Activated B cell treated with CpG ODN at 0.5 μM for 24 hours (primary cell): ENCODE measurements around the gene DGCR2. TPM values are rescaled to one million over a fixed set of nuclear protein-coding genes. Genes with fewer than 3 reads are reported as not detected.

ENCODE experiments used
- ATAC-seq: fragments of 200-7000 bp; cut with Tn5 transposase; one replicate; pipeline ENCODE4 v1.10.0; 2021; ENCODE audit warnings: low read depth, mild to moderate bottlenecking, moderate library complexity
- CTCF ChIA-PET: fragments of 350-600 bp; sonication (Branson Sonifier 250); formaldehyde crosslinking; loops from one replicate; lab custom pipeline; 2021; ENCODE audit warnings: antibody characterized with exemption; lab: Charles Lee
- POLR2A ChIA-PET: fragments of 350-600 bp; sonication (Branson Sonifier 250); formaldehyde crosslinking; loops from one replicate; lab custom pipeline; 2021; ENCODE audit warnings: antibody characterized with exemption; lab: Charles Lee
- DNase-seq: peaks from one replicate; pipeline ENCODE4 v3.0.0; 2022
- H3K27ac Mint-ChIP-seq: one replicate; pipeline ENCODE4 v1.8.0; 2020; ENCODE audit warnings: mixed read lengths
- H3K27me3 Mint-ChIP-seq: one replicate; pipeline ENCODE4 v1.8.0; 2021; ENCODE audit warnings: mixed read lengths
- H3K36me3 Mint-ChIP-seq: one replicate; pipeline ENCODE4 v1.8.0; 2021; ENCODE audit warnings: low read depth, mixed read lengths
- H3K4me1 Mint-ChIP-seq: one replicate; pipeline ENCODE4 v1.8.0; 2021; ENCODE audit warnings: mixed read lengths
- H3K4me3 Mint-ChIP-seq: one replicate; pipeline ENCODE4 v1.8.0; 2020; ENCODE audit warnings: mild to moderate bottlenecking, mixed read lengths
- H3K9me3 Mint-ChIP-seq: one replicate; pipeline ENCODE4 v1.8.0; 2020; ENCODE audit warnings: mixed read lengths
- intact Hi-C: fragments of 100-400 bp; cut with micrococcal nuclease; formaldehyde crosslinking; loops from one replicate; pipeline ENCODE4 v1.15.1; 2024
- total RNA-seq: library from RNA; stranded (reverse); gene quantifications from 2 replicates; pipeline ENCODE4 v1.2.3, GENCODE V29; 2022
- TF ChIP-seq, protein P1 (sequence below): fragments of 200-600 bp; IDR thresholded peaks from one replicate; pipeline ENCODE4 v1.8.0; 2022; ENCODE audit warnings: antibody characterized with exemption, mild to moderate bottlenecking

The DGCR2 gene
- total RNA-seq, 1 donor from 2014 or later = 33.2 TPM

DNA sequence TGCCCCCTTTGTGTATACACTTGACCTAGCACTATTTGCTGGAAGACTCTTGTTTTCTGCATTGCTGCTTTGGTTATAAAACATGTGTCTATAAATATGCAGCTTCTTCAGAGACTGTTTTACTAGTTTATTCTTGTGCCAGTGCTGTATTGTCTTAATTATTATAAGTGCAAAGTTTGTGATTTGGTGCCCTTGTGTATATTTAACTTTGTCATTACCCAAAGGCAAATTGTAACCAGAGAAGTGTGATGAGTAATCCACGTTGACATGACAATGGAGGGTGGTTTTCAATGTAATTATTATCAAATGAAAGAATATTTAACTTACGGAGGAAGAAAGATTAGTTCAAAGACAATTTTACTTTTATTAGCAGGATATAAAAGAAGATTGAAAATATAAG, 111.1 kb downstream of the DGCR2 start:
- intact Hi-C loops = no loop called here
- DNase-seq (no peak), ATAC-seq (no peak)
- Mint-ChIP-seq H3K27me3 (peaks cover 19% of the 10 kb centered on the region), H3K36me3 (no peaks in the 10 kb centered on the region), H3K4me3 (no peak overlapping the region), H3K4me1 (no peaks in the 10 kb centered on the region), H3K9me3 (no peaks in the 10 kb centered on the region), H3K27ac (no peak overlapping the region)
- TF ChIP-seq, protein P1, sequence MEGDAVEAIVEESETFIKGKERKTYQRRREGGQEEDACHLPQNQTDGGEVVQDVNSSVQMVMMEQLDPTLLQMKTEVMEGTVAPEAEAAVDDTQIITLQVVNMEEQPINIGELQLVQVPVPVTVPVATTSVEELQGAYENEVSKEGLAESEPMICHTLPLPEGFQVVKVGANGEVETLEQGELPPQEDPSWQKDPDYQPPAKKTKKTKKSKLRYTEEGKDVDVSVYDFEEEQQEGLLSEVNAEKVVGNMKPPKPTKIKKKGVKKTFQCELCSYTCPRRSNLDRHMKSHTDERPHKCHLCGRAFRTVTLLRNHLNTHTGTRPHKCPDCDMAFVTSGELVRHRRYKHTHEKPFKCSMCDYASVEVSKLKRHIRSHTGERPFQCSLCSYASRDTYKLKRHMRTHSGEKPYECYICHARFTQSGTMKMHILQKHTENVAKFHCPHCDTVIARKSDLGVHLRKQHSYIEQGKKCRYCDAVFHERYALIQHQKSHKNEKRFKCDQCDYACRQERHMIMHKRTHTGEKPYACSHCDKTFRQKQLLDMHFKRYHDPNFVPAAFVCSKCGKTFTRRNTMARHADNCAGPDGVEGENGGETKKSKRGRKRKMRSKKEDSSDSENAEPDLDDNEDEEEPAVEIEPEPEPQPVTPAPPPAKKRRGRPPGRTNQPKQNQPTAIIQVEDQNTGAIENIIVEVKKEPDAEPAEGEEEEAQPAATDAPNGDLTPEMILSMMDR = no peak
- ChIA-PET CTCF (no interaction called here), POLR2A (no interaction called here)

GRCh38 chr22:19005905-19006304, 116.3 kb downstream of the DGCR2 start:
- DNase-seq = no peak
- intact Hi-C loops = no loop called here
- H3K27ac Mint-ChIP-seq = no peak overlapping the region
- ATAC-seq = no peak
- no peaks in the 10 kb centered on the region for H3K4me1 Mint-ChIP-seq
- TF ChIP-seq, protein P1 = no peak
- no peaks in the 10 kb centered on the region for H3K36me3 Mint-ChIP-seq
- POLR2A ChIA-PET = no interaction called here
- CTCF ChIA-PET = no interaction called here
- H3K4me3 Mint-ChIP-seq = no peak overlapping the region
- H3K27me3 Mint-ChIP-seq = peaks cover 32% of the 10 kb centered on the region
- H3K9me3 Mint-ChIP-seq = peaks cover 7% of the 10 kb centered on the region

DNA sequence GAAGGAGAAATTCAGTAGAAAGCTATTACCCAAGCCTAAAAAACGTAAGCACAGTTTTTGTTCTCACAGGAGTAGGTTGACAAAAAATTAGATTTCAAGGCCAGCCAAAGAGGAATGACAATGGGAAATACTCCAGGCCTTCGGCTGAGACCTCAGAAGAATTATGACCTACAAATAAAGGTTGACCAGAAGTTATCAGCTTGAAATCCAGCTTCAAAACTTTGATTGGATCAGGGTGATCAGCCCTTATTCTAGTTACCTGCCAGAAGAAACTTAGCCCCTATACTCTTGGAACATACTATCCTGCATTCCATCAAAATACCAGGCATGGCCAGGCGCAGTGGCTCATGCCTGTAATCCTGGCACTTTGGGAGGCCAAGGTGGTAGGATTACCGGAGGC, 117.7 kb downstream of the DGCR2 start:
- DNase-seq = no peak
- TF ChIP-seq, protein P1 = no peak
- ATAC-seq = no peak
- intact Hi-C loops = no loop called here
- Mint-ChIP-seq H3K9me3 (peaks cover 7% of the 10 kb centered on the region), H3K27me3 (peaks cover 34% of the 10 kb centered on the region), H3K36me3 (no peaks in the 10 kb centered on the region), H3K4me3 (no peak overlapping the region), H3K27ac (no peak overlapping the region), H3K4me1 (no peaks in the 10 kb centered on the region)
- POLR2A ChIA-PET = no interaction called here
- CTCF ChIA-PET = interaction anchor here (1.5 kb wide), 1 partner anchor 625 kb away, joined by 3 read pairs; no protein-coding TSS in a partner anchor

GRCh38 chr22:19003508-19003907, 118.7 kb downstream of the DGCR2 start:
- H3K4me3 Mint-ChIP-seq = no peak overlapping the region
- no peak overlapping the region for H3K27ac Mint-ChIP-seq
- H3K27me3 Mint-ChIP-seq = peaks cover 32% of the 10 kb centered on the region
- no peaks in the 10 kb centered on the region for H3K36me3 Mint-ChIP-seq
- peaks cover 7% of the 10 kb centered on the region for H3K9me3 Mint-ChIP-seq
- no peak for DNase-seq
- no peaks in the 10 kb centered on the region for H3K4me1 Mint-ChIP-seq
- TF ChIP-seq, protein P1 = no peak
- CTCF ChIA-PET = interaction anchor here (1.5 kb wide), 1 partner anchor 626 kb away, joined by 3 read pairs; no protein-coding TSS in a partner anchor
- no peak for ATAC-seq
- POLR2A ChIA-PET = no interaction called here
- intact Hi-C loops = no loop called here

- Mint-ChIP-seq H3K36me3 (no peaks in the 10 kb centered on the region), H3K27me3 (peaks cover 34% of the 10 kb centered on the region), H3K27ac (no peak overlapping the region), H3K4me3 (no peak overlapping the region), H3K4me1 (no peaks in the 10 kb centered on the region), H3K9me3 (peaks cover 7% of the 10 kb centered on the region)
- intact Hi-C loops = no loop called here
- DNase-seq = no peak
- ATAC-seq = no peak
- TF ChIP-seq, protein P1 = no peak
- ChIA-PET POLR2A (no interaction called here), CTCF (no interaction called here)
These were observed 119.6 kb downstream of the DGCR2 start for GRCh38 chr22:19002684-19003038.
